Measurements from ENCODE around the gene SMAD4.

GRCh38 chr18:51009072-51009471 is 20.9 kb upstream of the SMAD4 start:
- TF ChIP-seq POLR2AphosphoS5 (IDR thresholded peaks at IDR 0.05; ENCODE audit: low read depth) (no peak), CTCF (conservative IDR thresholded peaks at IDR 0.05; ENCODE audit: low read depth in 2 of 2) (no peak), REST (IDR thresholded peaks at IDR 0.05; ENCODE audit: unreplicated experiment) (no peak), EZH2phosphoT487 (IDR thresholded peaks at IDR 0.05; ENCODE audit: unreplicated experiment) (no peak), ZNF114 (CRISPR knock-in tag; IDR thresholded peaks at IDR 0.05) (no peak), EZH2 (IDR thresholded peaks at IDR 0.05; ENCODE audit: low read depth, unreplicated experiment) (no peak), ZNF331 (CRISPR knock-in tag; IDR thresholded peaks at IDR 0.05; ENCODE audit: low read depth) (no peak), CREB1 (CRISPR knock-in tag; IDR thresholded peaks at IDR 0.05; ENCODE audit: low read depth) (no peak)
